Loucy (cell line): ENCODE data around the gene PLCXD1.

Experiments
- H2AFZ ChIP-seq: fragments of 200-600 bp; sonication (generic); 2 replicates; pipeline ENCODE4 v1.6.0; 2016; ENCODE audit warnings: antibody characterized with exemption, mild to moderate bottlenecking, low read length, moderate library complexity
- H3F3A ChIP-seq: fragments of 200-600 bp; 2 replicates; pipeline ENCODE4 v1.6.0; 2016; ENCODE audit warnings: antibody characterized with exemption, low read depth, mild to moderate bottlenecking
- H3K27me3 ChIP-seq: fragments of 200-600 bp; sonication (generic); 2 replicates; pipeline ENCODE4 v1.6.1; 2014; ENCODE audit warnings: low read length, mild to moderate bottlenecking; ENCODE audit not compliant: insufficient read depth, poor library complexity, severe bottlenecking
- H3K36me3 ChIP-seq: fragments of 200-600 bp; sonication (generic); 2 replicates; pipeline ENCODE4 v1.6.1; 2016; ENCODE audit warnings: low read length; ENCODE audit not compliant: insufficient read depth
- H3K4me1 ChIP-seq: fragments of 200-600 bp; sonication (generic); 2 replicates; pipeline ENCODE4 v1.5.1; 2014; ENCODE audit warnings: low read length, mild to moderate bottlenecking; ENCODE audit not compliant: insufficient read depth, poor library complexity, severe bottlenecking
- H3K4me2 ChIP-seq: fragments of 200-600 bp; sonication (generic); 2 replicates; pipeline ENCODE4 v1.6.0; 2014; ENCODE audit warnings: antibody characterized with exemption, low read length, low read depth, mild to moderate bottlenecking; ENCODE audit not compliant: poor library complexity, severe bottlenecking
- H3K4me3 ChIP-seq: fragments of 200-600 bp; sonication (generic); 2 replicates; pipeline ENCODE4 v1.5.1; 2014; ENCODE audit warnings: low read length, mild to moderate bottlenecking, mixed read lengths; ENCODE audit not compliant: poor library complexity, severe bottlenecking
- H3K79me2 ChIP-seq: fragments of 200-600 bp; sonication (generic); 2 replicates; pipeline ENCODE4 v1.6.1; 2014; ENCODE audit warnings: low read length; ENCODE audit not compliant: insufficient read depth
- H3K9ac ChIP-seq: fragments of 200-600 bp; sonication (generic); 2 replicates; pipeline ENCODE4 v1.6.0; 2014; ENCODE audit warnings: mild to moderate bottlenecking, low read depth, low read length, moderate library complexity; ENCODE audit not compliant: poor library complexity, severe bottlenecking
- H3K9me2 ChIP-seq: fragments of 200-600 bp; sonication (generic); replicated peaks from 2 replicates; pipeline ENCODE4 v1.6.1; 2016; ENCODE audit warnings: low read depth, low read length, mixed read lengths
- H3K9me3 ChIP-seq: fragments of 200-600 bp; sonication (generic); 2 replicates; pipeline ENCODE4 v1.6.1; 2014; ENCODE audit warnings: mild to moderate bottlenecking, antibody characterized with exemption, low read length, low read depth; ENCODE audit not compliant: insufficient read depth
- H4K20me1 ChIP-seq: fragments of 200-600 bp; sonication (generic); 2 replicates; pipeline ENCODE4 v1.6.0; 2014; ENCODE audit warnings: antibody characterized with exemption, low read length, mild to moderate bottlenecking; ENCODE audit not compliant: insufficient read depth, poor library complexity, severe bottlenecking
- CTCF ChIP-seq: fragments of 200-600 bp; sonication (generic); conservative IDR thresholded peaks from 2 replicates; pipeline ENCODE4 v1.5.1; 2014; ENCODE audit warnings: mild to moderate bottlenecking, antibody characterized with exemption, low read length
- EZH2phosphoT487 ChIP-seq: fragments of 200-600 bp; IDR thresholded peaks from 2 replicates; pipeline ENCODE4 v1.6.1; 2018; ENCODE audit warnings: antibody characterized with exemption, mild to moderate bottlenecking, moderate library complexity, borderline replicate concordance

Gene PLCXD1

GRCh38 chrX:307261-308111 is 26.3 kb downstream of the PLCXD1 start:
- no peaks in the 10 kb centered on the region for H3K79me2 ChIP-seq
- H3K9ac ChIP-seq = no peak overlapping the region
- no peak overlapping the region for H3K4me3 ChIP-seq
- no peak for TF ChIP-seq CTCF
- no peak for TF ChIP-seq EZH2phosphoT487
- no peak overlapping the region for H2AFZ ChIP-seq
- H3K4me2 ChIP-seq = no peak overlapping the region
- no peaks in the 10 kb centered on the region for H3K9me3 ChIP-seq
- H3K36me3 ChIP-seq = peaks cover 8% of the 10 kb centered on the region; the same call in 1 of the 2 replicates
- no peaks in the 10 kb centered on the region for H4K20me1 ChIP-seq
- no peaks in the 10 kb centered on the region for H3F3A ChIP-seq
- no peaks in the 10 kb centered on the region for H3K9me2 ChIP-seq
- no peaks in the 10 kb centered on the region for H3K27me3 ChIP-seq
- no peaks in the 10 kb centered on the region for H3K4me1 ChIP-seq

GRCh38 chrX:308821-309520 is 27.8 kb downstream of the PLCXD1 start:
- no peaks in the 10 kb centered on the region for H3K9me2 ChIP-seq
- H3K4me2 ChIP-seq = no peak overlapping the region
- no peaks in the 10 kb centered on the region for H3K79me2 ChIP-seq
- TF ChIP-seq CTCF (no peak), EZH2phosphoT487 (no peak)
- no peaks in the 10 kb centered on the region for H4K20me1 ChIP-seq
- H3K4me1 ChIP-seq = no peaks in the 10 kb centered on the region
- no peaks in the 10 kb centered on the region for H3K27me3 ChIP-seq
- H3K4me3 ChIP-seq = no peak overlapping the region
- no peak overlapping the region for H2AFZ ChIP-seq
- H3K36me3 ChIP-seq = peaks cover 10% of the 10 kb centered on the region; the same call in 1 of the 2 replicates
- H3K9me3 ChIP-seq = no peaks in the 10 kb centered on the region
- H3K9ac ChIP-seq = no peak overlapping the region
- H3F3A ChIP-seq = no peaks in the 10 kb centered on the region

GRCh38 chrX:310621-311155 is 29.5 kb downstream of the PLCXD1 start:
- H3K9me2 ChIP-seq = no peaks in the 10 kb centered on the region
- no peaks in the 10 kb centered on the region for H3F3A ChIP-seq
- no peaks in the 10 kb centered on the region for H3K4me1 ChIP-seq
- no peaks in the 10 kb centered on the region for H3K79me2 ChIP-seq
- no peak overlapping the region for H2AFZ ChIP-seq
- no peaks in the 10 kb centered on the region for H3K27me3 ChIP-seq
- H3K36me3 ChIP-seq = peaks cover 10% of the 10 kb centered on the region; the same call in 1 of the 2 replicates
- H4K20me1 ChIP-seq = no peaks in the 10 kb centered on the region
- no peak overlapping the region for H3K4me2 ChIP-seq
- no peak overlapping the region for H3K4me3 ChIP-seq
- H3K9me3 ChIP-seq = no peaks in the 10 kb centered on the region
- no peak overlapping the region for H3K9ac ChIP-seq
- TF ChIP-seq CTCF (no peak), EZH2phosphoT487 (no peak)
